LHCN-M2 (cell line): ENCODE results near the gene ATXN1. TPM values are rescaled to one million over a fixed set of nuclear protein-coding genes. Genes with fewer than 3 reads are reported as not detected.
A peak's percentile ranks its signal among the peaks of the same experiment; 100 is the strongest.

Experiments used
- DNase-seq: peaks from one replicate; pipeline ENCODE4 v3.0.0-alpha.2; 2012; ENCODE audit warnings: low read depth
- total RNA-seq: library from RNA; depleted of rRNA; stranded (reverse); fragments of >200 nt; gene quantifications from 2 replicates; pipeline ENCODE4 v1.2.3, GENCODE V29; 2014

The ATXN1 gene
- total RNA-seq, 1 experiment from 2014 or later: 9.9 TPM

GRCh38 chr6:16762550-16763477, 1.6 kb upstream of the ATXN1 start:
- DNase-seq: peak; percentile 87

GRCh38 chr6:16762268-16762549, 949 bp upstream of the ATXN1 start:
- DNase-seq: no peak

- DNase-seq: peak; percentile 90
Measured at GRCh38 chr6:16761471-16762267, 409 bp upstream of the ATXN1 start.

GRCh38 chr6:16759646-16760515, 1.4 kb downstream of the ATXN1 start:
- DNase-seq: peak; percentile 86

GRCh38 chr6:16759181-16759645, 2.0 kb downstream of the ATXN1 start:
- DNase-seq: no peak

- DNase-seq: no peak
Measured at GRCh38 chr6:16758163-16758975, 2.9 kb downstream of the ATXN1 start.

- DNase-seq: no peak
Measured at GRCh38 chr6:16757332-16757731, 3.9 kb downstream of the ATXN1 start.

GRCh38 chr6:16756660-16757255, 4.5 kb downstream of the ATXN1 start:
- no peak for DNase-seq

GRCh38 chr6:16755544-16755943, 5.7 kb downstream of the ATXN1 start:
- no peak for DNase-seq

- no peak for DNase-seq
Measured at GRCh38 chr6:16754876-16755275, 6.4 kb downstream of the ATXN1 start.

GRCh38 chr6:16754274-16754673, 7.0 kb downstream of the ATXN1 start:
- no peak for DNase-seq

GRCh38 chr6:16753341-16753740, 7.9 kb downstream of the ATXN1 start:
- no peak for DNase-seq

- peak; percentile 85 for DNase-seq
Measured at GRCh38 chr6:16752206-16752866, 8.9 kb downstream of the ATXN1 start.

GRCh38 chr6:16751251-16751946, 9.9 kb downstream of the ATXN1 start:
- peak; percentile 76 for DNase-seq

GRCh38 chr6:16750566-16750965, 10.7 kb downstream of the ATXN1 start:
- no peak for DNase-seq

- DNase-seq: no peak
Measured at GRCh38 chr6:16749516-16750485, 11.5 kb downstream of the ATXN1 start.

- no peak for DNase-seq
Measured at GRCh38 chr6:16748025-16748319, 13.3 kb downstream of the ATXN1 start.
